IMR-90 (cell line): ENCODE data around the gene KRTAP10-10. TPM values are rescaled to one million over a fixed set of nuclear protein-coding genes. Genes with fewer than 3 reads are reported as not detected.

Experiments used
- ATAC-seq: fragments of 200-7000 bp; cut with Tn5 transposase; 2 replicates; pipeline ENCODE4 v1.9.1; 2020; ENCODE audit warnings: low read depth, mild to moderate bottlenecking, moderate library complexity
- BruUV-seq: library from RNA; stranded (reverse); fragments of 400-500 nt; replicated peaks from 2 replicates; lab custom pipeline; 2021; lab: Mats Ljungman, UMichigan
- CTCF ChIA-PET: fragments of 300-600 bp; formaldehyde crosslinking; extraction: SDS; loops from one replicate; lab custom pipeline; 2021; ENCODE audit warnings: antibody characterized with exemption; lab: Yijun Ruan, JAX
- POLR2A ChIA-PET: fragments of 300-600 bp; sonication (Branson Sonifier 250); formaldehyde crosslinking; loops from one replicate; lab custom pipeline; 2022; ENCODE audit warnings: antibody characterized with exemption; ENCODE audit not compliant: unreplicated experiment; lab: Charles Lee
- DNase-seq: peaks from one replicate; pipeline ENCODE4 v3.0.0; 2013
- H2AFZ ChIP-seq: replicated peaks from 2 replicates; pipeline ENCODE3; 2013; ENCODE audit warnings: low read length, mild to moderate bottlenecking; ENCODE audit not compliant: poor library complexity
- H2AK5ac ChIP-seq: 2 replicates; pipeline ENCODE4 v1.6.1; 2013; ENCODE audit warnings: low read depth, low read length, inconsistent platforms
- H2AK9ac ChIP-seq: replicated peaks from 2 replicates; pipeline ENCODE3; 2013; ENCODE audit warnings: mild to moderate bottlenecking, low read depth, low read length, moderate library complexity; ENCODE audit not compliant: poor library complexity
- H2BK120ac ChIP-seq: 2 replicates; pipeline ENCODE4 v1.6.1; 2013; ENCODE audit warnings: low read depth, low read length, inconsistent platforms
- H2BK15ac ChIP-seq: 3 replicates; pipeline ENCODE4 v1.6.1; 2013; ENCODE audit warnings: low read depth, low read length, inconsistent platforms
- H2BK20ac ChIP-seq: 2 replicates; pipeline ENCODE4 v1.6.1; 2013; ENCODE audit warnings: low read depth, mild to moderate bottlenecking, inconsistent platforms, low read length, moderate library complexity
- H2BK5ac ChIP-seq: 2 replicates; pipeline ENCODE4 v1.6.1; 2013; ENCODE audit warnings: mild to moderate bottlenecking, low read depth, low read length, inconsistent platforms; ENCODE audit not compliant: poor library complexity, severe bottlenecking
- H3K14ac ChIP-seq: replicated peaks from 2 replicates; pipeline ENCODE4 v1.6.1; 2013; ENCODE audit warnings: low read depth, low read length, inconsistent platforms
- H3K18ac ChIP-seq: 2 replicates; pipeline ENCODE4 v1.6.1; 2013; ENCODE audit warnings: low read depth, low read length, control low read depth
- H3K23ac ChIP-seq: 2 replicates; pipeline ENCODE4 v1.6.1; 2013; ENCODE audit warnings: low read depth, low read length, inconsistent platforms
- H3K27ac ChIP-seq: 2 replicates; pipeline ENCODE4 v1.5.1; 2013; ENCODE audit warnings: mild to moderate bottlenecking, control low read depth, low read length; ENCODE audit not compliant: insufficient read depth
- H3K27me3 ChIP-seq: 2 replicates; pipeline ENCODE4 v1.6.1; 2013; ENCODE audit warnings: low read length; ENCODE audit not compliant: control insufficient read depth, insufficient read depth
- H3K36me3 ChIP-seq: 2 replicates; pipeline ENCODE4 v1.6.1; 2013; ENCODE audit warnings: low read length, mixed read lengths; ENCODE audit not compliant: control insufficient read depth, insufficient read depth
- H3K4ac ChIP-seq: 2 replicates; pipeline ENCODE4 v1.6.1; 2013; ENCODE audit warnings: low read depth, low read length, inconsistent platforms
- H3K4me1 ChIP-seq: 2 replicates; pipeline ENCODE4 v1.6.1; 2013; ENCODE audit warnings: low read length, mixed read lengths; ENCODE audit not compliant: control insufficient read depth, insufficient read depth
- H3K4me2 ChIP-seq: 2 replicates; pipeline ENCODE4 v1.6.1; 2013; ENCODE audit warnings: low read depth, mild to moderate bottlenecking, control low read depth, low read length, moderate library complexity
- H3K4me3 ChIP-seq: 2 replicates; pipeline ENCODE4 v1.5.1; 2013; ENCODE audit warnings: low read depth, mild to moderate bottlenecking, control low read depth, low read length, moderate library complexity; ENCODE audit not compliant: insufficient read depth
- H3K56ac ChIP-seq: 2 replicates; pipeline ENCODE4 v1.6.1; 2013; ENCODE audit warnings: low read length, inconsistent platforms; ENCODE audit not compliant: insufficient read depth; ENCODE audit errors: extremely low read depth
- H3K79me1 ChIP-seq, 2 experiments: 2 replicates each; pipeline ENCODE4 v1.6.1; 2013; ENCODE audit warnings: low read length in 2 of 2, inconsistent platforms in 1 of 2, low read depth in 1 of 2
- H3K9ac ChIP-seq: 2 replicates; pipeline ENCODE4 v1.6.1; 2013; ENCODE audit warnings: low read depth, low read length, control low read depth
- H3K9me1 ChIP-seq: 2 replicates; pipeline ENCODE4 v1.6.1; 2013; ENCODE audit warnings: low read length, inconsistent platforms; ENCODE audit not compliant: insufficient read depth
- H3K9me3 ChIP-seq: 2 replicates; pipeline ENCODE4 v1.6.1; 2013; ENCODE audit warnings: low read length; ENCODE audit not compliant: control insufficient read depth, insufficient read depth
- H4K20me1 ChIP-seq: 2 replicates; pipeline ENCODE4 v1.6.1; 2013; ENCODE audit warnings: low read length, inconsistent platforms; ENCODE audit not compliant: insufficient read depth
- H4K5ac ChIP-seq: 2 replicates; pipeline ENCODE4 v1.6.1; 2013; ENCODE audit warnings: mild to moderate bottlenecking, low read depth, low read length, control low read depth
- H4K8ac ChIP-seq, 2 experiments: 2 replicates each; pipeline ENCODE4 v1.6.1; 2013; ENCODE audit warnings: low read depth in 2 of 2, low read length in 2 of 2, control low read depth in 1 of 2, inconsistent platforms in 1 of 2
- H4K91ac ChIP-seq: 2 replicates; pipeline ENCODE4 v1.6.1; 2013; ENCODE audit warnings: low read depth, low read length, inconsistent platforms; ENCODE audit not compliant: insufficient read depth
- BHLHE40 ChIP-seq: fragments of 150-350 bp; IDR thresholded peaks from 2 replicates; pipeline ENCODE4 v1.6.1; 2016; ENCODE audit warnings: mild to moderate bottlenecking, low read depth, low read length
- CTCF ChIP-seq: conservative IDR thresholded peaks from 2 replicates; pipeline ENCODE4 v1.5.1; 2012; ENCODE audit warnings: mild to moderate bottlenecking, low read depth, low read length, improper control_type of control experiment
- FOS ChIP-seq: fragments of 150-350 bp; IDR thresholded peaks from 2 replicates; pipeline ENCODE4 v1.6.1; 2016; ENCODE audit warnings: low read depth, low read length
- MXI1 ChIP-seq: IDR thresholded peaks from 2 replicates; pipeline ENCODE4 v1.6.1; 2012; ENCODE audit warnings: low read depth, mild to moderate bottlenecking, low read length, moderate library complexity, borderline replicate concordance
- POLR2A ChIP-seq: IDR thresholded peaks from 2 replicates; pipeline ENCODE4 v1.6.1; 2012; ENCODE audit warnings: mild to moderate bottlenecking, low read depth, low read length
- RFX5 ChIP-seq: IDR thresholded peaks from 2 replicates; pipeline ENCODE4 v1.8.0; 2012; ENCODE audit warnings: low read depth, mild to moderate bottlenecking, low read length, moderate library complexity
- WGBS, 2 experiments: methylation state at CpG; one replicate each; pipeline versions ENCODE4 v1.1.5 to v1.1.7; 2013; ENCODE audit warnings: missing lambda C conversion rate in 2 of 2; ENCODE audit not compliant: insufficient read length in 1 of 2; ENCODE audit errors: extremely low coverage in 2 of 2; 5-methylcytosine and 5-hydroxymethylcytosine counted together
- dilution Hi-C: fragments of 300-500 bp; cut with HindIII; formaldehyde crosslinking; loops from one replicate; pipeline ENCODE4 v1.14.3; 2018; ENCODE audit warnings: low sequenced_read_pairs; ENCODE audit not compliant: unreplicated experiment
- in situ Hi-C: fragments of 300-500 bp; cut with MboI; formaldehyde crosslinking; loops from 3 replicates; pipeline ENCODE4 v1.14.3; 2019; ENCODE audit warnings: low sequenced_read_pairs, inconsistent platforms, mixed read lengths
- intact Hi-C: fragments of 100-400 bp; cut with micrococcal nuclease; formaldehyde crosslinking; loops from 2 replicates; pipeline ENCODE4 v1.10.0; 2022
- polyA plus RNA-seq, 3 experiments: library from polyadenylated mRNA; depleted of rRNA; stranded (reverse); fragments of >200 nt; gene quantifications; 2 replicates each; pipeline ENCODE4 v1.2.3, GENCODE V29; 2012; ENCODE audit warnings: low replicate concordance in 1 of 3
- total RNA-seq: library from RNA; depleted of rRNA; stranded (reverse); fragments of >200 nt; gene quantifications from 2 replicates; pipeline ENCODE4 v1.2.3, GENCODE V29; 2012

KRTAP10-10 gene
- total and polyA plus RNA-seq, 2 of the 4 experiments (the other 2 are of a cell fraction): not detected

GRCh38 chr21:44664691-44665090 lies 27.5 kb downstream of the KRTAP10-10 start:
- DNase-seq (no peak), ATAC-seq (no peak)
- dilution Hi-C loops: no loop called here
- no peaks in the 10 kb centered on the region for H4K20me1 ChIP-seq
- H2BK5ac ChIP-seq: no peak overlapping the region
- BruUV-seq: no TSS peak
- no peak overlapping the region for H3K4me2 ChIP-seq
- no peaks in the 10 kb centered on the region for H3K4me1 ChIP-seq
- H3K23ac ChIP-seq: no peak overlapping the region
- in situ Hi-C loops: no loop called here
- H3K79me1 ChIP-seq: no peaks in the 10 kb centered on the region
- no peak overlapping the region for H2AK9ac ChIP-seq
- TF ChIP-seq MXI1: no peak
- TF ChIP-seq CTCF: no peak
- no peak for TF ChIP-seq FOS
- TF ChIP-seq BHLHE40: no peak
- TF ChIP-seq POLR2A: no peak
- TF ChIP-seq RFX5: no peak
- WGBS, 2 experiments: 17% methylated on average over 1 of the region's 5 CpGs; no CpG with 5 or more reads in 1 of the 2 experiments
- no peak overlapping the region for H2AK5ac ChIP-seq
- no peak overlapping the region for H2BK120ac ChIP-seq
- H2BK15ac ChIP-seq: no peak overlapping the region
- ChIA-PET CTCF (no interaction called here), POLR2A (no interaction called here)
- H3K18ac ChIP-seq: no peak overlapping the region
- no peaks in the 10 kb centered on the region for H3K36me3 ChIP-seq
- no peak overlapping the region for H3K27ac ChIP-seq
- intact Hi-C loops: no loop called here
- no peak overlapping the region for H4K91ac ChIP-seq
- no peak overlapping the region for H4K5ac ChIP-seq
- H2BK20ac ChIP-seq: no peak overlapping the region
- 0 out of 2 replicates have a peak, but pooled peaks cover 3% of the 10 kb centered on the region for H3K27me3 ChIP-seq
- H3K9me1 ChIP-seq: no peaks in the 10 kb centered on the region
- H3K56ac ChIP-seq: no peak overlapping the region
- H2AFZ ChIP-seq: no peak overlapping the region
- H3K4me3 ChIP-seq: no peak overlapping the region
- no peak overlapping the region for H3K4ac ChIP-seq
- no peaks in the 10 kb centered on the region for H3K9me3 ChIP-seq
- H3K9ac ChIP-seq: no peak overlapping the region
- no peak overlapping the region for H4K8ac ChIP-seq
- no peak overlapping the region for H3K14ac ChIP-seq
